Adrenal gland (tissue), 5 donors: Measurements from ENCODE around the gene BLCAP.

Source experiments
- CTCF ChIP-seq, 6 experiments: fragments of 450-650 bp in 4 of 6; fragments of 200-600 bp in 2 of 6; sonication (generic) in 1 of 6; IDR thresholded peaks; 1 replicate in 5 of 6; 2 replicates in 1 of 6; pipeline versions ENCODE4 v1.5.1 to v1.8.0; 2016 to 2021; ENCODE audit warnings: antibody characterized with exemption in 6 of 6, mild to moderate bottlenecking in 2 of 6, moderate library complexity in 1 of 6
- POLR2A ChIP-seq, 2 donors: fragments of 450-650 bp; IDR thresholded peaks; one replicate each; pipeline ENCODE4 v1.6.1; 2017; ENCODE audit warnings: antibody characterized with exemption in 2 of 2, mild to moderate bottlenecking in 2 of 2, moderate library complexity in 1 of 2
- donor health status: DM: no; HTN: no; CAD: no.

DNA sequence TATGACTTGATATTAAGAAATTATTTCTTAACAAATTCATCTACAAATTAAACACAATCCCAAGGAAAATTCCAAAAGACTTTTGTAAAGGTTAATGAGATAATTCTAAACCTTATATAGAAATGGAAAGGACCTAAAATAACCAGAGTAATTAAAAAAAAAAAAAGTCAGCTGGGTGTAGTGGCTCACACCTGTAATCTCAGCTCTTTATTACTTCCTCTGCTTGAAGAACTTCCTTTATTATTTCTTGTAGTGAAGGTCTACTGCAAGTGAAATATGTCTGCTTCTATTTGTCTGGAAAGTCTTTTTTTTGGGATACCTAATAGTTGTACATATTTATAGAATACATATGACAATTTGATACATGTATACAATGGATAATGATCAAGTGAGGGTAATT is 20.2 kb upstream of the BLCAP start:
- TF ChIP-seq CTCF (IDR thresholded peaks at IDR 0.05), result no peak
- TF ChIP-seq POLR2A (IDR thresholded peaks at IDR 0.05), result no peak
